Measurements from ENCODE around the gene TEX19. TPM values are rescaled to one million over a fixed set of nuclear protein-coding genes. Genes with fewer than 3 reads are reported as not detected.

Gene TEX19
- total and polyA plus RNA-seq, 11 donors: not detected

DNA sequence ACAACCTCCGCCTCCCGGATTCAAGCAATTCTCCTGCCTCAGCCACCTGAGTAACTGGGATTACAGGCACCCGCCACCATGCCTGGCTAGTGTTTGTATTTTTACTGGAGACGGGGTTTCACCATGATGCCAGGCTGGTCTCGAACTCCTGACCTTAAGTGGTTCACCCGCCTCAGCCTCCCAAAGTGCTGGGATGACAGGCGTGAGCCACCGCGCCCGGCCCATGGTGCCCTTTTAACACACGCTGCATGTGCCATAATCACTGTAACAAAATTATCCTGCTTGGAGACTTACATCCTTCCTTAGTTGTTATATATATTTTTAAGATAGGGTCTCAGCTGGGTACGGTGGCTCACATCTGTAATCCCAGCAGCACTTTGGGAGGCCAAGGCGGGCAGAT lies 47.1 kb upstream of the TEX19 start:
- ATAC-seq (no peak), DNase-seq (no peak)

DNA sequence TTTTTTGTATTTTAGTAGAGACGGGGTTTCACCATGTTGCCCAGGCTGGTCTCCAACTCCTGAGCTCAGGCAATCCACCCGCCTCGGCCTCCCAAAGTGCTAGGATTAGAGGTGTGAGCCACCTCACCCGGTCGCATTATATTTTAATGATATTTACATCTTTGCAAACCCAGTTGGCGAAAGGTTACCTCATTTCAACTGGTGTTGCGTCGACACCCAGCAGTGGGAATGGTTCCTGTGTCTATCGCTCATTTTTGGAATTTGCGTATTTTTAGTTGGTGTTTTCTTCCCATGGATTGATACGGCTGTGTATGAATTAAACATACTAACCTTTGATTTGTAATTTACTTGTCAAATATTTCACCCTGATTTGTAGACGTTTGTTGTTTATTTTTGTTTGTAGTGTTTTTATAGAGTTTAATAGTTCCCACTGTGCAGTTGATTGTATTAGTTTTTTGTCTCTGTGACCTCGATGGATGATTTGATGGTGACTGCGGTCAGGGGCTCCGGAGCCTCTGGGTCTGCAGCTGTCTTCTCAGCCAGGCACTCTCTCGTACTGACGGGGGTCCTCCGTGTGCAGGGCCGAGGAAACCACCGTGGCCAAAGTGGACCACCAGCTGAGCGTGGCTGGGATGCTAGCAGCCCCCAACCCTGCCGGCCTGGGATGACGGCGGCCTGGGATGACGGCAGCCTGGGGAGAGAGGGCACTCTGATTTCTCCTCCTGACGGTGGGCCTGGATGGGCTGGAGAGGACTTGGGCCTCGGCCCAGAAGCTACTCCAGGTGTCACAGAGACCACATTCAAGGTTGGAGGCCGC lies 45.6 kb upstream of the TEX19 start:
- intact Hi-C loops (cut with DNase I): no loop called here
- WGBS, 4 donors: 82 to 88% (median 85%) methylated on average over 25 to 28 of the region's 28 CpGs

More for the DNA sequence above, 47.1 kb upstream of the TEX19 start:
- Histone ChIP-seq H3K4me1 (peaks cover 0 to 20% (median 0%) of the 10 kb centered on the region in 12 donors), H3K36me3 (no peaks in the 10 kb centered on the region), H3K27ac (no peak overlapping the region), H3K27me3 (peaks cover 14 to 77% (median 38%) of the 10 kb centered on the region in 9 donors), H3K4me3 (no peak overlapping the region), H3K9me3 (no peaks in the 10 kb centered on the region)
- WGBS, 4 donors: 91 to 94% (median 92%) methylated on average over 13 of the region's 13 CpGs
- intact Hi-C loops (cut with DNase I): no loop called here
- TF ChIP-seq POLR2A (IDR thresholded peaks at IDR 0.05): no peak
- TF ChIP-seq, protein P1, sequence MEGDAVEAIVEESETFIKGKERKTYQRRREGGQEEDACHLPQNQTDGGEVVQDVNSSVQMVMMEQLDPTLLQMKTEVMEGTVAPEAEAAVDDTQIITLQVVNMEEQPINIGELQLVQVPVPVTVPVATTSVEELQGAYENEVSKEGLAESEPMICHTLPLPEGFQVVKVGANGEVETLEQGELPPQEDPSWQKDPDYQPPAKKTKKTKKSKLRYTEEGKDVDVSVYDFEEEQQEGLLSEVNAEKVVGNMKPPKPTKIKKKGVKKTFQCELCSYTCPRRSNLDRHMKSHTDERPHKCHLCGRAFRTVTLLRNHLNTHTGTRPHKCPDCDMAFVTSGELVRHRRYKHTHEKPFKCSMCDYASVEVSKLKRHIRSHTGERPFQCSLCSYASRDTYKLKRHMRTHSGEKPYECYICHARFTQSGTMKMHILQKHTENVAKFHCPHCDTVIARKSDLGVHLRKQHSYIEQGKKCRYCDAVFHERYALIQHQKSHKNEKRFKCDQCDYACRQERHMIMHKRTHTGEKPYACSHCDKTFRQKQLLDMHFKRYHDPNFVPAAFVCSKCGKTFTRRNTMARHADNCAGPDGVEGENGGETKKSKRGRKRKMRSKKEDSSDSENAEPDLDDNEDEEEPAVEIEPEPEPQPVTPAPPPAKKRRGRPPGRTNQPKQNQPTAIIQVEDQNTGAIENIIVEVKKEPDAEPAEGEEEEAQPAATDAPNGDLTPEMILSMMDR (IDR thresholded peaks at IDR 0.05): no peak

DNA sequence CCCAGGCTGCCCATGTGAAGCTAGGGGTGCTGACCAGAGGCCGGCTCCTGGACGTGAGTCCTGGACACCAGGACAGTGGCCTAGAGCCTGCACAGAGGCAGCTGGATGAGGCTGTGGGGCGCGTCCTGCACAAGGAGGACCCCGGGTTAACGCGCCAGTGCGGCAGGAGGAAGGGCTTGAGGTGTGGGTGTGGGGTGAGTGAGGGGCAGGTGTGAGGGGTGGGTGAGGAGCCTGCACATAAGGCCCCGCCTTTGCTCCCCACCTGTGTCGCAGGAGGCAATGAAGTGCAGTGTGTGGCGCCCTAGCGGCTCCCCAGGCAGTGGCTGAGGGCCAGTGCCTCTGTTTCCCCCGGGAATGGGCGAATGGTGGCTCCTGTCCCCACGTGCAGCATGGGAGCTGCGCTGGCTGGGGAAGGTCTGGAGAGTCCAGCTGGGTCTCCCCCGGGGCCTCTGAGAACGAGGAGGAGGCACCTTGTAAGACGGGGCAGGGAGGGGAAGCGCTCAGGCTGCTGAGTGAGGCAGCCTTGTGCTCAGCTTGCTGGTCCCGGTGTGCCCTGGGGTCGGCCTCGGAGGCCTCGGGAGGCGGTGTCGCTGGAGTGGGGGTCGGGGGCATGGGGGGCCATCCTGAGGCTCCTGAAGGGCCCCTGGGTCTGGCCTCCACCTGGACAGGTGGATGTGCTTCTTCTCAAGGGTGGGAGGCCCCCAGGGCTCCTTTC lies 44.9 kb upstream of the TEX19 start:
- Histone ChIP-seq H3K27ac (no peak overlapping the region), H3K9me3 (no peaks in the 10 kb centered on the region), H3K4me1 (peaks cover 0 to 20% (median 0%) of the 10 kb centered on the region in 12 donors), H3K27me3 (peaks cover 12 to 66% (median 37%) of the 10 kb centered on the region in 9 donors), H3K36me3 (no peaks in the 10 kb centered on the region), H3K4me3 (no peak overlapping the region)
- intact Hi-C loops (cut with DNase I): no loop called here
- TF ChIP-seq, protein P1 (IDR thresholded peaks at IDR 0.05): no peak
- no peak for TF ChIP-seq POLR2A (IDR thresholded peaks at IDR 0.05)
- DNase-seq: no peak
- ATAC-seq: no peak
- 75 to 78% (median 76%) methylated on average over 20 to 27 of the region's 27 CpGs for WGBS, 4 donors

More for the DNA sequence above, 45.6 kb upstream of the TEX19 start:
- H3K4me3 ChIP-seq: no peak overlapping the region
- TF ChIP-seq, protein P1 (IDR thresholded peaks at IDR 0.05): no peak
- no peak for TF ChIP-seq POLR2A (IDR thresholded peaks at IDR 0.05)
- H3K36me3 ChIP-seq: no peaks in the 10 kb centered on the region
- H3K4me1 ChIP-seq: peaks cover 0 to 20% (median 0%) of the 10 kb centered on the region in 12 donors
- no peaks in the 10 kb centered on the region for H3K9me3 ChIP-seq
- peaks cover 14 to 73% (median 38%) of the 10 kb centered on the region in 9 donors for H3K27me3 ChIP-seq
- DNase-seq (no peak), ATAC-seq (no peak)
- no peak overlapping the region for H3K27ac ChIP-seq
